Breast epithelium (tissue), 4 donors: Measurements from ENCODE around the gene CLASP1. TPM values are rescaled to one million over a fixed set of nuclear protein-coding genes. Genes with fewer than 3 reads are reported as not detected.

Experiments
- DNase-seq, 2 donors: peaks; one replicate each; pipeline ENCODE4 v3.0.0-alpha.2; 2019; ENCODE audit warnings: low spot score in 2 of 2
- H3K27ac ChIP-seq, 2 donors: fragments of 200-600 bp; sonication (generic) in 1 of 2; one replicate each; pipeline ENCODE4 v1.5.1; 2016 to 2019; ENCODE audit warnings: mild to moderate bottlenecking in 1 of 2
- H3K27me3 ChIP-seq, 2 donors: fragments of 200-600 bp; sonication (generic) in 1 of 2; one replicate each; pipeline versions ENCODE4 v1.5.1 to v1.6.0; 2017 to 2019; ENCODE audit warnings: control low read depth in 1 of 2, mild to moderate bottlenecking in 1 of 2
- H3K36me3 ChIP-seq: fragments of 200-600 bp; one replicate; pipeline ENCODE4 v1.5.1; 2019
- H3K4me1 ChIP-seq, 2 donors: fragments of 200-600 bp; sonication (generic); one replicate each; pipeline ENCODE4 v1.5.1; 2016 to 2019; ENCODE audit warnings: control low read depth in 1 of 2
- H3K4me3 ChIP-seq, 3 donors: fragments of 200-600 bp; sonication (generic); 1 replicate in 2 of 3; 2 replicates in 1 of 3; pipeline ENCODE4 v1.5.1; 2016 to 2019; ENCODE audit warnings: mild to moderate bottlenecking in 3 of 3, moderate library complexity in 2 of 3
- H3K9me3 ChIP-seq, 2 donors: fragments of 200-600 bp; sonication (generic) in 1 of 2; one replicate each; pipeline ENCODE4 v1.5.1; 2016 to 2019; ENCODE audit warnings: control low read depth in 1 of 2
- POLR2A ChIP-seq: fragments of 450-650 bp; IDR thresholded peaks from one replicate; pipeline ENCODE4 v1.6.1; 2016; ENCODE audit warnings: antibody characterized with exemption, mild to moderate bottlenecking, moderate library complexity
- POLR2AphosphoS5 ChIP-seq, 3 donors: sonication (generic); formaldehyde crosslinking; IDR thresholded peaks; one replicate each; pipeline ENCODE4 v1.6.1; 2017; ENCODE audit warnings: antibody characterized with exemption in 3 of 3
- intact Hi-C: fragments of 100-400 bp; cut with DNase I; formaldehyde crosslinking; loops from one replicate; pipeline ENCODE4 v1.15.1; 2023; ENCODE audit warnings: low total_unique reads
- total RNA-seq, 3 donors: library from RNA; depleted of rRNA; stranded (reverse); fragments of >200 nt; gene quantifications; one replicate each; pipeline ENCODE4 v1.1.0, GENCODE V29; 2016
- TF ChIP-seq, protein P1 (sequence below), 3 donors: fragments of 450-650 bp; IDR thresholded peaks; one replicate each; pipeline ENCODE4 v1.5.1; 2016 to 2017; ENCODE audit warnings: antibody characterized with exemption in 3 of 3, mild to moderate bottlenecking in 3 of 3, moderate library complexity in 3 of 3

Gene CLASP1
- total RNA-seq, 3 donors from 2014 or later = 80.3 to 106 (median 98.7) TPM

DNA sequence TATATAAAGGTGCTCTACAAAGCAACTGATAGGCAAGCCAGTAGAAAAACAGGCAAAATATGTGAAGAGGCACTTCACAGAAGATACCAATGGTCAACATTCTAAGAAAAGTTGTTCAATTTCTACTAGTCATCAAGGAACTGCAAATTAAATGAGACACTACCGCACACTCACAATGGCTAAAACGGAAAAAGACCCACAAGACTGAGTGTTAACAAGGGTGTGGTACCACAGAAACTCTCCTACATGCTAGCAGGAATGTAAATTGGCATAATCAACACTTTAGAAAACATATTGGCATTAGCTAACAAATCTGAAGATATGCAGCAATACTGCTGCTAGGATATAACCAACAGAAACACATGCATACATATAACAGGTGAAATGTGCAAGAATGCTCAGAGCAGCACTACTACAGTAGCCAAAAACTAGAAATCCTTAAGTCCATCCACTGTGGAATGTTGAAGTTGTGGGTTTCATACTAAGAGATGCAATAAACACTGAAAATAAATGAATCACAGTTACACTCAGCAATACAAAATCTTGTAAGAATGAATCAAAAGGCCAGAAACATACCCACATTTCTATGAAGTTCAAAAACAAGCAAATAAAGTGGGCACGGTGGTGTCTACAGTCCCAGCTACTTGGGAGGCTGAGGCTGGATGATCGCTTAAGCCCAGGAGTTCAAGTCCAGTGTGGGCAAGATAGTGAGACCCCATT lies 109.4 kb downstream of the CLASP1 start:
- DNase-seq = no peak
- intact Hi-C loops = loop anchor here (10.0 kb wide), 1 partner anchor 195 kb away; the partner anchor contains the start of gene NIFK
- TF ChIP-seq, protein P1, sequence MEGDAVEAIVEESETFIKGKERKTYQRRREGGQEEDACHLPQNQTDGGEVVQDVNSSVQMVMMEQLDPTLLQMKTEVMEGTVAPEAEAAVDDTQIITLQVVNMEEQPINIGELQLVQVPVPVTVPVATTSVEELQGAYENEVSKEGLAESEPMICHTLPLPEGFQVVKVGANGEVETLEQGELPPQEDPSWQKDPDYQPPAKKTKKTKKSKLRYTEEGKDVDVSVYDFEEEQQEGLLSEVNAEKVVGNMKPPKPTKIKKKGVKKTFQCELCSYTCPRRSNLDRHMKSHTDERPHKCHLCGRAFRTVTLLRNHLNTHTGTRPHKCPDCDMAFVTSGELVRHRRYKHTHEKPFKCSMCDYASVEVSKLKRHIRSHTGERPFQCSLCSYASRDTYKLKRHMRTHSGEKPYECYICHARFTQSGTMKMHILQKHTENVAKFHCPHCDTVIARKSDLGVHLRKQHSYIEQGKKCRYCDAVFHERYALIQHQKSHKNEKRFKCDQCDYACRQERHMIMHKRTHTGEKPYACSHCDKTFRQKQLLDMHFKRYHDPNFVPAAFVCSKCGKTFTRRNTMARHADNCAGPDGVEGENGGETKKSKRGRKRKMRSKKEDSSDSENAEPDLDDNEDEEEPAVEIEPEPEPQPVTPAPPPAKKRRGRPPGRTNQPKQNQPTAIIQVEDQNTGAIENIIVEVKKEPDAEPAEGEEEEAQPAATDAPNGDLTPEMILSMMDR (IDR thresholded peaks at IDR 0.05) = no peak
- TF ChIP-seq POLR2A (no peak), POLR2AphosphoS5 (IDR thresholded peaks at IDR 0.05) (no peak)
- no peak overlapping the region for H3K4me3 ChIP-seq
- H3K27me3 ChIP-seq = no peaks in the 10 kb centered on the region
- no peaks in the 10 kb centered on the region for H3K36me3 ChIP-seq
- no peaks in the 10 kb centered on the region for H3K9me3 ChIP-seq
- H3K27ac ChIP-seq = no peak overlapping the region
- H3K4me1 ChIP-seq = no peaks in the 10 kb centered on the region

DNA sequence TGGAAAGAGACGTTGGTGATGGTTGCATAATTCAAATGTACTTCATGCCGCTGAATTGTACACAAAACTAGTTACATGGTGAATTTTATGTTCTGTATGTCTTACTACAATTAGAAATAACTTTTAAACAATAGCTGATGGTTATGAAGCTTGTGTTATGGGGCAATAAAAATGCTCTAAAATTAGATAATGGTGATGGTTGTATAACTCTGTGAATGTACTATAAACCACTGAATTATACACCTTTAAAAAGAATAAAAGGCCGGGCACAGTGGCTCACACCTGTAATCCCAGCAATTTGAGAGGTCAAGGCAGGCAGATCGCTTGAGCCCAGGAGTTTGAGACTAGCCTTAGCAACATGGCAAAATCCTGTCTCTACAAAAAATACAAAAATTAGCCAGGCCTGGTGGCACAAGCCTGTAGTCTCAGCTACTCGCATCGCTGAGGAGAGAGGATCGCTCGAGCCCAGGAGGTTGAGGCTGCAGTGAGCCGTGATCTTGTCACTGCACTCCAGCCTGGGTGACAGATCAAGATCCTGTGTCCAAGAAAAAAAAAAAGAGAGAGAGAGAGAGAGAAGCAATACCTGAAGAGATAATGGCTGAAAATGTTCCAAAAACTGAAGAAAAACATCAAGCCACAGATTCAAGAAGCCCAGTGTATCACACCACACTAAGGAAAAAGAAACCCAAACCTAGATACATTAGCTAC lies 112.3 kb downstream of the CLASP1 start:
- intact Hi-C loops = loop anchor here (10.0 kb wide), 1 partner anchor 198 kb away; the partner anchor contains the start of gene NIFK
- TF ChIP-seq, protein P1 (IDR thresholded peaks at IDR 0.05) = no peak
- no peak for TF ChIP-seq POLR2AphosphoS5 (IDR thresholded peaks at IDR 0.05)
- TF ChIP-seq POLR2A = no peak
- Histone ChIP-seq H3K27ac (no peak overlapping the region), H3K9me3 (no peaks in the 10 kb centered on the region), H3K4me3 (no peak overlapping the region), H3K4me1 (no peaks in the 10 kb centered on the region), H3K27me3 (no peaks in the 10 kb centered on the region), H3K36me3 (no peaks in the 10 kb centered on the region)
- no peak for DNase-seq

DNA sequence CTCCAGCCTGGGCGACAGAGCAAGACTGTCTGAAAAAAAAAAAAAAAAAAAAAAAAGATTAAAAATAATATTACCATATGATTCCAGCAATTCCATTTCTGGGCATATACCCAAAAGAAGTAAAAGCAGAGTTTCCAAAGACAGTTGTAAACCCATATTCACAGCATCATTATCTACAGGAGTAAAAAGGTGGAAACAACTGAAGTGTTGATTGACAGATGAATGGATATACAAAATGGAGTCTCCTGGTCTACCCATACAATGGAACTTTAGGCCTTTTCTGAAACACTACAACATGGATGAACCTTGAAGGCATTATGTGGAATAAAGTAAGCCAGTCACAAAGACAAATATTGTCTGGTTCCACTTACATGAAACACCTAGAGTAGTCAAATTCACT lies 112.9 kb downstream of the CLASP1 start:
- Histone ChIP-seq H3K36me3 (no peaks in the 10 kb centered on the region), H3K4me3 (no peak overlapping the region), H3K9me3 (no peaks in the 10 kb centered on the region), H3K4me1 (no peaks in the 10 kb centered on the region), H3K27ac (no peak overlapping the region), H3K27me3 (no peaks in the 10 kb centered on the region)
- no peak for DNase-seq
- intact Hi-C loops = loop anchor here (10.0 kb wide), 1 partner anchor 198 kb away; the partner anchor contains the start of gene NIFK
- TF ChIP-seq, protein P1 (IDR thresholded peaks at IDR 0.05) = no peak

DNA sequence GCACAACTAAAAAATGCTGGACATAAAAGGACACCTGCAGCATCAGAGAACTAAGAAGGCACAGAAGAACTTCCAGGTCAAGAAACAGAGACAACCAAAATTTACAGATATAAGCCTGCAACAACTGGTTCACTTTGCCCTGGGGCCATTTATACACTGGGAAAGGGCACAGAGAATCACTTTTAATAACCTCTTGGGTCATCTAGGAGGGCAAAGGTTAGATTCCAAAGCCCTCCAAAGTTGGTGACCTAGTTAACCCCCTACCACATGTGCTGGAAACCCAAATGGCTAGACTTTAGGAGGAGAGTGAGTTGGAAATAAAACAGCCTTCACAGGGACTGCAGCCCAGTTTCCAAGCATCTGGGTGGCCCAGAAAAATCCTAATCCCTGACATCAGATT lies 115.3 kb downstream of the CLASP1 start:
- H3K4me3 ChIP-seq = no peak overlapping the region
- H3K27me3 ChIP-seq = no peaks in the 10 kb centered on the region
- no peaks in the 10 kb centered on the region for H3K9me3 ChIP-seq
- H3K27ac ChIP-seq = no peak overlapping the region
- TF ChIP-seq POLR2AphosphoS5 (IDR thresholded peaks at IDR 0.05) (no peak), POLR2A (no peak)
- TF ChIP-seq, protein P1 (IDR thresholded peaks at IDR 0.05) = no peak
- intact Hi-C loops = loop anchor here (10.0 kb wide), 1 partner anchor 201 kb away; the partner anchor contains the start of gene NIFK
- H3K36me3 ChIP-seq = no peaks in the 10 kb centered on the region
- peaks cover 0 to 5% of the 10 kb centered on the region in 2 donors for H3K4me1 ChIP-seq
- no peak for DNase-seq

DNA sequence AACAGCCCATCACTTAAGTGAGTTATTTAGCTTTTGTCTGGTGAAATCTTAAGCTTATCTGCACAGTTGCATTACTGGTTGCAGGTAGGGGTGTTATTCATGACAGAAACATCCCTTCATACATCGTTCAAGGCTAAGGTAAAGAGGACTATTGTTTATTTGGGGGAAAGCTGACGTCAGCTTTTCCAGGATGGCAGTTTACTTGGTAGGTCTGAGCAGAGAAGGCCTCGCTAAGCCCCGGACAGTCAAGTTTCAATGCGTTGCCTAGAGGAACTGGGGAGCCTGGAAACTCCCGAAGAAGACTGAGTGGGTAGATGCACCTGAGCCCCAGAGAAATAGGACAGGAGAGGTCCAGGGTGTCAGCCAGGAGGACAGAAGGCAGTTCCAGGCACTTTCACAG lies 116.4 kb downstream of the CLASP1 start:
- Histone ChIP-seq H3K4me3 (no peak overlapping the region), H3K4me1 (peaks cover 0 to 12% of the 10 kb centered on the region in 2 donors), H3K9me3 (no peaks in the 10 kb centered on the region), H3K27ac (no peak overlapping the region), H3K36me3 (no peaks in the 10 kb centered on the region), H3K27me3 (no peaks in the 10 kb centered on the region)
- no peak for DNase-seq
- intact Hi-C loops = loop anchor here (10.0 kb wide), 1 partner anchor 202 kb away; the partner anchor contains the start of gene NIFK
- no peak for TF ChIP-seq POLR2AphosphoS5 (IDR thresholded peaks at IDR 0.05)
- TF ChIP-seq POLR2A = no peak
- TF ChIP-seq, protein P1 (IDR thresholded peaks at IDR 0.05) = no peak
